Adrenal gland (tissue), 12 donors: Measurements from ENCODE around the gene UBE3D. TPM values are rescaled to one million over a fixed set of nuclear protein-coding genes. Genes with fewer than 3 reads are reported as not detected.
"Not testable (repeated sequence)": the region's sequence is repeated elsewhere in the genome, so short reads cannot be mapped to it uniquely, and the experiment has no call there.

Experiments
- DNase-seq, 7 donors: peaks; one replicate each; pipeline ENCODE4 v3.0.0-alpha.2; 2019 to 2020
- H3K27ac ChIP-seq, 5 donors: fragments of 200-600 bp; sonication (generic) in 4 of 5; 1 replicate in 3 of 5; 2 replicates in 2 of 5; pipeline versions ENCODE4 v1.5.1 to v1.8.0; 2016 to 2020; ENCODE audit warnings: mild to moderate bottlenecking in 1 of 5
- H3K27me3 ChIP-seq: fragments of 200-600 bp; 2 replicates; pipeline ENCODE4 v1.8.0; 2021
- H3K36me3 ChIP-seq, 2 donors: fragments of 200-600 bp; replicated peaks in 1 of 2; 1 replicate in 1 of 2; 2 replicates in 1 of 2; pipeline versions ENCODE4 v1.5.1 to v1.8.0; 2018 to 2022
- H3K4me1 ChIP-seq, 2 donors: fragments of 200-600 bp; replicated peaks in 1 of 2; 1 replicate in 1 of 2; 2 replicates in 1 of 2; pipeline versions ENCODE4 v1.5.1 to v1.8.0; 2018 to 2021
- H3K4me3 ChIP-seq, 4 donors: fragments of 200-600 bp; sonication (generic) in 3 of 4; one replicate each; pipeline ENCODE4 v1.5.1; 2016 to 2018
- H3K9me3 ChIP-seq, 3 donors: fragments of 200-600 bp; sonication (generic) in 1 of 3; replicated peaks in 1 of 3; 1 replicate in 2 of 3; 2 replicates in 1 of 3; pipeline versions ENCODE4 v1.5.1 to v1.8.0; 2016 to 2021
- CTCF ChIP-seq, 6 experiments: fragments of 450-650 bp in 4 of 6; fragments of 200-600 bp in 2 of 6; sonication (generic) in 1 of 6; IDR thresholded peaks; 1 replicate in 5 of 6; 2 replicates in 1 of 6; pipeline versions ENCODE4 v1.5.1 to v1.8.0; 2016 to 2021; ENCODE audit warnings: antibody characterized with exemption in 6 of 6, mild to moderate bottlenecking in 2 of 6, moderate library complexity in 1 of 6
- POLR2A ChIP-seq, 2 donors: fragments of 450-650 bp; IDR thresholded peaks; one replicate each; pipeline ENCODE4 v1.6.1; 2017; ENCODE audit warnings: antibody characterized with exemption in 2 of 2, mild to moderate bottlenecking in 2 of 2, moderate library complexity in 1 of 2
- WGBS, 4 donors: extraction: QIAGEN DNeasy Blood & Tissue Kit in 2 of 4; methylation state at CpG; one replicate each; pipeline versions ENCODE4 v1.1.5 to v1.1.7; 2013 to 2017; 5-methylcytosine and 5-hydroxymethylcytosine counted together
- intact Hi-C, 2 donors: fragments of 100-400 bp; cut with DNase I; formaldehyde crosslinking; loops; one replicate each; pipeline versions ENCODE4 v1.14.1 to v1.15.0; 2022 to 2023
- polyA plus RNA-seq, 3 donors: library from polyadenylated mRNA; stranded (reverse); fragments of 200-250 nt in 2 of 3; fragments of 350-450 nt in 1 of 3; fragmentation: Illumina TruSeq in 1 of 3; extraction: RNeasy Lipid Tissue Mini Kit (QIAGEN cat#74804) in 1 of 3; gene quantifications; one replicate each; pipeline ENCODE4 v1.2.3, GENCODE V29; 2013 to 2014
- total RNA-seq, 9 donors: library from RNA; depleted of rRNA in 4 of 9; stranded (reverse); fragments of >200 nt in 4 of 9; fragments of 120-200 nt in 1 of 9; fragmentation: NEBNext Ultra II Directional in 1 of 9; extraction: Animal tissue kit (Norgen Biotek cat#: 25700) in 1 of 9; gene quantifications; one replicate each; pipeline versions ENCODE4 v1.1.0 to v1.2.4, GENCODE V29; 2013 to 2023
- donor health status: healthy with polysubstance abuse.
- donor health status: Bipolar disorder and iron deficiency.
- donor health status: DM: yes; HTN: yes; CAD: no.
- donor health status: DM: no; HTN: no; CAD: no.
- donor health status: DM: no; HTN: no; CAD: no.
- donor health status: DM: yes; HTN: yes; CAD: no.

UBE3D gene
- total and polyA plus RNA-seq, 12 donors: 1.3 to 15.9 (median 7.7) TPM

- Histone ChIP-seq H3K27me3 (no peaks in the 10 kb centered on the region), H3K36me3 (no peaks in the 10 kb centered on the region), H3K4me1 (peaks cover 0 to 13% of the 10 kb centered on the region in 2 donors), H3K4me3 (no peak overlapping the region), H3K27ac (no peak overlapping the region), H3K9me3 (no peaks in the 10 kb centered on the region)
- TF ChIP-seq POLR2A (IDR thresholded peaks at IDR 0.05) (no peak), CTCF (IDR thresholded peaks at IDR 0.05) (no peak)
- intact Hi-C loops: no loop called here
- DNase-seq: no peak
- WGBS, 4 donors: 85 to 93% (median 92%) methylated on average over 2 of the region's 2 CpGs
These were observed 163.4 kb downstream of the UBE3D start for GRCh38 chr6:82902290-82902689.

DNA sequence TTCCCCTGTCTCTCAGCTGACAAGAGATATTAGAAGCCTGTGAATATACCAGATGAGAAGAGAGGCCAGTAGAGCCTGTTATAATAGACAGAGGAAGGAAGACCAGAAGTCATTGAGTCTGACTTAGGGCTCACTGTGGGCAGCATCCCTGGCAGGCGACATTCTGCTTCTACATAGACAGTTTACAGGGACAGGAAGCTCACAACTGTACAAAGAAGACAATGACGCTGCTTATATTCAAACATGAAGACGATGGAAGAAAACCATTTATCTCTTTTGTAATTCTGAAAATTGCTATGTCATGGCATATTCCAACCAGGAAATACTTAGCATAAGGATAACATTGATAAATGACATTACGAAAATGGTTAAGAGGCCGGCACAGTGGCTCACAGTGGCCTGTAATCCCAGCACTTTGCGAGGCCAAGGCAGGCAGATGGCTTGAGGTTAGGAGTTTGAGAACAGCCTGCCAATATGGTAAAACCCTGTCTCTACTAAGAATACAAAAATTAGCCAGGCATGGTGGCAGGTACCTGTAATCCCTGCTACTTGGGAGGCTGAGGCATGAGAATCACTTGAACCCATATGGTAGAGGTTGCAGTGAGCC lies 170.9 kb downstream of the UBE3D start:
- TF ChIP-seq CTCF (IDR thresholded peaks at IDR 0.05) (no peak), POLR2A (IDR thresholded peaks at IDR 0.05) (no peak)
- 92 to 94% (median 94%) methylated on average over 6 of the region's 6 CpGs for WGBS, 4 donors
- Histone ChIP-seq H3K4me1 (no peaks in the 10 kb centered on the region), H3K36me3 (no peaks in the 10 kb centered on the region), H3K9me3 (no peaks in the 10 kb centered on the region), H3K4me3 (no peak overlapping the region), H3K27ac (no peak overlapping the region), H3K27me3 (no peaks in the 10 kb centered on the region)
- DNase-seq: no peak
- intact Hi-C loops: no loop called here

GRCh38 chr6:82893889-82894652 lies 171.6 kb downstream of the UBE3D start:
- Histone ChIP-seq H3K4me3 (no peak overlapping the region), H3K4me1 (no peaks in the 10 kb centered on the region), H3K27me3 (no peaks in the 10 kb centered on the region), H3K36me3 (no peaks in the 10 kb centered on the region), H3K27ac (no peak overlapping the region), H3K9me3 (no peaks in the 10 kb centered on the region)
- intact Hi-C loops: no loop called here
- TF ChIP-seq POLR2A (IDR thresholded peaks at IDR 0.05): no peak
- TF ChIP-seq CTCF (IDR thresholded peaks at IDR 0.05): no peak
- DNase-seq: no peak
- WGBS, 4 donors: 84 to 95% (median 91%) methylated on average over 6 to 9 of the region's 9 CpGs

GRCh38 chr6:82891503-82891902 lies 174.1 kb downstream of the UBE3D start:
- H3K4me1 ChIP-seq, intact Hi-C loops, H3K36me3 ChIP-seq, H3K4me3 ChIP-seq, DNase-seq, H3K27ac ChIP-seq, H3K27me3 ChIP-seq, H3K9me3 ChIP-seq: not testable (repeated sequence)
- WGBS, 4 donors: 83 to 92% (median 87%) methylated on average over 3 of the region's 3 CpGs

DNA sequence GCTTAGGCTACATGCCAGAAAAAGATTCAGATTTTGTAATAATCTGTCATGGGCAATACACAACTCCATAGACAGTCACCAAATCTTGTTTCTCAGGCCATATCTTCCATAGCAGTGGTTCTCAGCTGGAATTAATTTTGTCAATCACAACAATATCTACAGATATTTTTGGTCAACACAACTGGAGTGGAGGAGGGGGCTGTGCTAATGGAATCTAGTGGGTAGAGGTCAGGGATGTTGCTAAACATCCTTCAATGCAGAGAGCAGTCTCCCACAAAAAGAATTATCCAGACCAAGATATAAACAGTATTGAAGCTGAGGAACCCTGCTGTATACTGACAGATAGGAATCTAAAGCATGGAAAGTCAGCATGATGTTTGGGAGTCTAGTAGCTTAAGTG lies 174.6 kb downstream of the UBE3D start:
- Histone ChIP-seq H3K36me3 (no peaks in the 10 kb centered on the region), H3K4me3 (no peak overlapping the region), H3K27ac (no peak overlapping the region), H3K9me3 (no peaks in the 10 kb centered on the region), H3K27me3 (no peaks in the 10 kb centered on the region), H3K4me1 (no peaks in the 10 kb centered on the region)
- no peak for DNase-seq
- no peak for TF ChIP-seq CTCF (IDR thresholded peaks at IDR 0.05)
- no peak for TF ChIP-seq POLR2A (IDR thresholded peaks at IDR 0.05)
- intact Hi-C loops: no loop called here
